GM12878 (cell line): ENCODE results near the gene FN3K.

Experiments used
- EZH2 ChIP-seq: IDR thresholded peaks from 2 replicates; pipeline ENCODE4 v1.6.1; 2012; ENCODE audit warnings: low read depth, mild to moderate bottlenecking, control low read depth, inconsistent platforms, low read length, borderline replicate concordance; ENCODE audit not compliant: control insufficient read depth
- POLR2A ChIP-seq: IDR thresholded peaks from 2 replicates; pipeline ENCODE4 v1.6.1; 2011; ENCODE audit warnings: low read depth, mild to moderate bottlenecking, low read length
- RAD21 ChIP-seq: IDR thresholded peaks from 2 replicates; pipeline ENCODE4 v1.6.1; 2011; ENCODE audit warnings: mild to moderate bottlenecking, low read depth, low read length, moderate library complexity; ENCODE audit not compliant: insufficient read depth
- RAD51 ChIP-seq: fragments of 450-650 bp; IDR thresholded peaks from 2 replicates; pipeline ENCODE4 v1.6.1; 2016; ENCODE audit warnings: moderate library complexity, mild to moderate bottlenecking, inconsistent platforms
- SPI1 ChIP-seq: IDR thresholded peaks from 2 replicates; pipeline ENCODE4 v1.6.1; 2011; ENCODE audit warnings: low read depth, mild to moderate bottlenecking, low read length, moderate library complexity, borderline replicate concordance; ENCODE audit not compliant: insufficient read depth
- TF ChIP-seq, protein P1 (sequence below), 3 experiments: IDR thresholded peaks in 2 of 3; conservative IDR thresholded peaks in 1 of 3; 2 replicates each; pipeline ENCODE4 v1.5.1; 2011; ENCODE audit warnings: low read depth in 3 of 3, low read length in 3 of 3, mild to moderate bottlenecking in 3 of 3, control low read depth in 2 of 3, moderate library complexity in 2 of 3, inconsistent platforms in 1 of 3, mixed read lengths in 1 of 3; ENCODE audit not compliant: control insufficient read depth in 2 of 3, insufficient read depth in 1 of 3; ENCODE audit errors: extremely low read depth in 1 of 3
- TF ChIP-seq, protein P2 (sequence below): fragments of 450-650 bp; IDR thresholded peaks from 2 replicates; pipeline ENCODE4 v1.6.1; 2017; ENCODE audit warnings: mild to moderate bottlenecking
- TF ChIP-seq, protein P3 (sequence below): fragments of 450-650 bp; conservative IDR thresholded peaks from 2 replicates; pipeline ENCODE4 v1.6.1; 2017; ENCODE audit warnings: mild to moderate bottlenecking, moderate library complexity
- TF ChIP-seq, protein P4 (sequence below): IDR thresholded peaks from 2 replicates; pipeline ENCODE4 v1.6.1; 2012; ENCODE audit warnings: low read length, inconsistent platforms

DNA sequence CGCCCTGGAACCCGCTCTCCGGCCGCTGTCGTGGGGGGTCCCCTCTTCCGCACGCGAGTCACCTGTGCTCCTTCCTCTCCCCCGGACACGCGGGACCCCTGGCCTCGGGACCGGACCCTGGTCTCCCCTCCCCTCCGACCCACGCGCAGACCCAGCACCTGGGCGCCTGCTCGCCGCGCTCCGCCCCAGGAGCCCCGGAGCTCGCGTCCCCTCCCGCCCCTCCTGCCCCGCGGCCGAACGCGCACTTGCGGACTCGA lies 37.7 kb upstream of the FN3K start:
- TF ChIP-seq, protein P1, sequence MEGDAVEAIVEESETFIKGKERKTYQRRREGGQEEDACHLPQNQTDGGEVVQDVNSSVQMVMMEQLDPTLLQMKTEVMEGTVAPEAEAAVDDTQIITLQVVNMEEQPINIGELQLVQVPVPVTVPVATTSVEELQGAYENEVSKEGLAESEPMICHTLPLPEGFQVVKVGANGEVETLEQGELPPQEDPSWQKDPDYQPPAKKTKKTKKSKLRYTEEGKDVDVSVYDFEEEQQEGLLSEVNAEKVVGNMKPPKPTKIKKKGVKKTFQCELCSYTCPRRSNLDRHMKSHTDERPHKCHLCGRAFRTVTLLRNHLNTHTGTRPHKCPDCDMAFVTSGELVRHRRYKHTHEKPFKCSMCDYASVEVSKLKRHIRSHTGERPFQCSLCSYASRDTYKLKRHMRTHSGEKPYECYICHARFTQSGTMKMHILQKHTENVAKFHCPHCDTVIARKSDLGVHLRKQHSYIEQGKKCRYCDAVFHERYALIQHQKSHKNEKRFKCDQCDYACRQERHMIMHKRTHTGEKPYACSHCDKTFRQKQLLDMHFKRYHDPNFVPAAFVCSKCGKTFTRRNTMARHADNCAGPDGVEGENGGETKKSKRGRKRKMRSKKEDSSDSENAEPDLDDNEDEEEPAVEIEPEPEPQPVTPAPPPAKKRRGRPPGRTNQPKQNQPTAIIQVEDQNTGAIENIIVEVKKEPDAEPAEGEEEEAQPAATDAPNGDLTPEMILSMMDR (IDR thresholded peaks at IDR 0.05 in 2 of 3, conservative IDR thresholded peaks at IDR 0.05 in 1 of 3; ENCODE audit: control insufficient read depth in 2 of 3, extremely low read depth in 1 of 3, insufficient read depth in 1 of 3, low read depth in 3 of 3, low read length in 3 of 3) = no peak
- TF ChIP-seq, protein P2, sequence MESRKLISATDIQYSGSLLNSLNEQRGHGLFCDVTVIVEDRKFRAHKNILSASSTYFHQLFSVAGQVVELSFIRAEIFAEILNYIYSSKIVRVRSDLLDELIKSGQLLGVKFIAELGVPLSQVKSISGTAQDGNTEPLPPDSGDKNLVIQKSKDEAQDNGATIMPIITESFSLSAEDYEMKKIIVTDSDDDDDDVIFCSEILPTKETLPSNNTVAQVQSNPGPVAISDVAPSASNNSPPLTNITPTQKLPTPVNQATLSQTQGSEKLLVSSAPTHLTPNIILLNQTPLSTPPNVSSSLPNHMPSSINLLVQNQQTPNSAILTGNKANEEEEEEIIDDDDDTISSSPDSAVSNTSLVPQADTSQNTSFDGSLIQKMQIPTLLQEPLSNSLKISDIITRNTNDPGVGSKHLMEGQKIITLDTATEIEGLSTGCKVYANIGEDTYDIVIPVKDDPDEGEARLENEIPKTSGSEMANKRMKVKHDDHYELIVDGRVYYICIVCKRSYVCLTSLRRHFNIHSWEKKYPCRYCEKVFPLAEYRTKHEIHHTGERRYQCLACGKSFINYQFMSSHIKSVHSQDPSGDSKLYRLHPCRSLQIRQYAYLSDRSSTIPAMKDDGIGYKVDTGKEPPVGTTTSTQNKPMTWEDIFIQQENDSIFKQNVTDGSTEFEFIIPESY = no peak
- TF ChIP-seq SPI1 = no peak
- TF ChIP-seq RAD21 = no peak
- no peak for TF ChIP-seq EZH2
- no peak for TF ChIP-seq RAD51
- TF ChIP-seq, protein P3, sequence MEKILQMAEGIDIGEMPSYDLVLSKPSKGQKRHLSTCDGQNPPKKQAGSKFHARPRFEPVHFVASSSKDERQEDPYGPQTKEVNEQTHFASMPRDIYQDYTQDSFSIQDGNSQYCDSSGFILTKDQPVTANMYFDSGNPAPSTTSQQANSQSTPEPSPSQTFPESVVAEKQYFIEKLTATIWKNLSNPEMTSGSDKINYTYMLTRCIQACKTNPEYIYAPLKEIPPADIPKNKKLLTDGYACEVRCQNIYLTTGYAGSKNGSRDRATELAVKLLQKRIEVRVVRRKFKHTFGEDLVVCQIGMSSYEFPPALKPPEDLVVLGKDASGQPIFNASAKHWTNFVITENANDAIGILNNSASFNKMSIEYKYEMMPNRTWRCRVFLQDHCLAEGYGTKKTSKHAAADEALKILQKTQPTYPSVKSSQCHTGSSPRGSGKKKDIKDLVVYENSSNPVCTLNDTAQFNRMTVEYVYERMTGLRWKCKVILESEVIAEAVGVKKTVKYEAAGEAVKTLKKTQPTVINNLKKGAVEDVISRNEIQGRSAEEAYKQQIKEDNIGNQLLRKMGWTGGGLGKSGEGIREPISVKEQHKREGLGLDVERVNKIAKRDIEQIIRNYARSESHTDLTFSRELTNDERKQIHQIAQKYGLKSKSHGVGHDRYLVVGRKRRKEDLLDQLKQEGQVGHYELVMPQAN = no peak
- TF ChIP-seq, protein P4, sequence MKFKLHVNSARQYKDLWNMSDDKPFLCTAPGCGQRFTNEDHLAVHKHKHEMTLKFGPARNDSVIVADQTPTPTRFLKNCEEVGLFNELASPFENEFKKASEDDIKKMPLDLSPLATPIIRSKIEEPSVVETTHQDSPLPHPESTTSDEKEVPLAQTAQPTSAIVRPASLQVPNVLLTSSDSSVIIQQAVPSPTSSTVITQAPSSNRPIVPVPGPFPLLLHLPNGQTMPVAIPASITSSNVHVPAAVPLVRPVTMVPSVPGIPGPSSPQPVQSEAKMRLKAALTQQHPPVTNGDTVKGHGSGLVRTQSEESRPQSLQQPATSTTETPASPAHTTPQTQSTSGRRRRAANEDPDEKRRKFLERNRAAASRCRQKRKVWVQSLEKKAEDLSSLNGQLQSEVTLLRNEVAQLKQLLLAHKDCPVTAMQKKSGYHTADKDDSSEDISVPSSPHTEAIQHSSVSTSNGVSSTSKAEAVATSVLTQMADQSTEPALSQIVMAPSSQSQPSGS = no peak
- no peak for TF ChIP-seq POLR2A
